Pancreas (tissue), 10 donors: ENCODE measurements around the gene GLYATL1. TPM values are rescaled to one million over a fixed set of nuclear protein-coding genes. Genes with fewer than 3 reads are reported as not detected.

ENCODE experiments used
- ATAC-seq, 4 donors: fragments of 200-7000 bp; cut with Tn5 transposase; one replicate each; pipeline versions ENCODE4 v1.8.0 to v1.9.1; 2020; ENCODE audit warnings: mild to moderate bottlenecking in 4 of 4, moderate library complexity in 4 of 4
- DNase-seq, 6 donors: peaks; one replicate each; pipeline ENCODE4 v3.0.0-alpha.2; 2020
- FAIRE-seq: peaks from 2 replicates; lab custom pipeline; 2012; peaks lifted over from hg19 to GRCh38; lab: Jason Lieb, UNC
- H3K27ac ChIP-seq, 4 donors: fragments of 200-600 bp; sonication (generic); 1 replicate in 3 of 4; 2 replicates in 1 of 4; pipeline versions ENCODE4 v1.5.0 to v1.8.0; 2020
- H3K27me3 ChIP-seq, 4 donors: fragments of 200-600 bp; one replicate each; pipeline ENCODE4 v1.8.0; 2021
- H3K36me3 ChIP-seq, 3 donors: fragments of 200-600 bp; sonication (generic) in 1 of 3; one replicate each; pipeline versions ENCODE4 v1.5.0 to v1.8.0; 2020 to 2021
- H3K4me1 ChIP-seq, 3 donors: fragments of 200-600 bp; one replicate each; pipeline ENCODE4 v1.8.0; 2021
- H3K4me3 ChIP-seq, 4 donors: fragments of 200-600 bp; sonication (generic) in 2 of 4; one replicate each; pipeline versions ENCODE4 v1.5.0 to v1.8.0; 2020 to 2021
- H3K9me3 ChIP-seq, 4 donors: fragments of 200-600 bp; one replicate each; pipeline ENCODE4 v1.8.0; 2021
- WGBS, 2 donors: extraction: QIAGEN DNeasy Blood & Tissue Kit; methylation state at CpG; one replicate each; pipeline ENCODE4 v1.1.7; 2013; 5-methylcytosine and 5-hydroxymethylcytosine counted together
- intact Hi-C, 3 donors: fragments of 100-400 bp; cut with DNase I; formaldehyde crosslinking; loops; one replicate each; pipeline versions ENCODE4 v1.11.1 to v1.14.2; 2022
- polyA plus RNA-seq, 2 donors: library from polyadenylated mRNA; stranded (reverse); fragments of 200-250 nt; gene quantifications; one replicate each; pipeline ENCODE4 v1.2.3, GENCODE V29; 2013
- total RNA-seq, 6 donors: library from RNA; stranded (reverse); fragmentation: NEBNext Ultra II Directional in 4 of 6; extraction: Animal tissue kit (Norgen Biotek cat#: 25700) in 4 of 6; gene quantifications; one replicate each; pipeline versions ENCODE4 v1.2.1 to v1.2.4, GENCODE V29; 2021 to 2023
- TF ChIP-seq, protein P1 (sequence below), 4 donors: fragments of 200-600 bp; sonication (generic) in 3 of 4; IDR thresholded peaks; one replicate each; pipeline versions ENCODE4 v1.5.0 to v1.8.0; 2021; ENCODE audit warnings: antibody characterized with exemption in 4 of 4
- donor health status: healthy with polysubstance abuse.
- donor health status: DM: no; HTN: no; CAD: no; lungs with moderate emphysema.
- donor health status: DM: no; HTN: no; CAD: no.
- donor health status: control.
- donor health status: control.
- donor health status: Bipolar disorder and iron deficiency.
- donor health status: DM: yes; HTN: yes; CAD: no.
- donor health status: DM: no; HTN: no; CAD: no.
- donor health status: DM: no; HTN: no; CAD: no.
- donor health status: DM: yes; HTN: yes; CAD: no.

The GLYATL1 gene
- total and polyA plus RNA-seq, 8 donors: 0.19 to 2.7 (median 0.47) TPM

DNA sequence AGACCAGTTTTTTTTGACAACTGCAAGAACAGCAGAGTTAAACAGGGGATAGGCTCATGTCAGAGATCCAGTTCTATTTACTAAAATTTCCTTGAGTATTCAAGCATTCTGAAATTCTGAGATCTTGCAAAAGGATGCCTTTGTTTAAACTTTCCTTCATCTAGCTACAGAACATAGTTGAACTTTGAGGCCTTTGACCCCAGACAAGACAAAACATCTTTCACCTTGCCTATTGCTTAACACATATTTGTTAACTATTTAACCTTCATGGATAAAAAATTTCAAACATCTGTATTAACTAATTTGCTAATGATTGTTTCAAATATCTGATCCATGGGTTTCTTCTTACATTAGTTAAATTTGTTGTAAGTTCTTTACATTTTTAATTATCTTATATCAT is 38.2 kb downstream of the GLYATL1 start:
- Histone ChIP-seq H3K36me3 (no peaks in the 10 kb centered on the region), H3K9me3 (no peaks in the 10 kb centered on the region), H3K4me3 (no peak overlapping the region), H3K4me1 (no peaks in the 10 kb centered on the region), H3K27ac (no peak overlapping the region), H3K27me3 (no peaks in the 10 kb centered on the region)
- intact Hi-C loops: no loop called here
- TF ChIP-seq, protein P1, sequence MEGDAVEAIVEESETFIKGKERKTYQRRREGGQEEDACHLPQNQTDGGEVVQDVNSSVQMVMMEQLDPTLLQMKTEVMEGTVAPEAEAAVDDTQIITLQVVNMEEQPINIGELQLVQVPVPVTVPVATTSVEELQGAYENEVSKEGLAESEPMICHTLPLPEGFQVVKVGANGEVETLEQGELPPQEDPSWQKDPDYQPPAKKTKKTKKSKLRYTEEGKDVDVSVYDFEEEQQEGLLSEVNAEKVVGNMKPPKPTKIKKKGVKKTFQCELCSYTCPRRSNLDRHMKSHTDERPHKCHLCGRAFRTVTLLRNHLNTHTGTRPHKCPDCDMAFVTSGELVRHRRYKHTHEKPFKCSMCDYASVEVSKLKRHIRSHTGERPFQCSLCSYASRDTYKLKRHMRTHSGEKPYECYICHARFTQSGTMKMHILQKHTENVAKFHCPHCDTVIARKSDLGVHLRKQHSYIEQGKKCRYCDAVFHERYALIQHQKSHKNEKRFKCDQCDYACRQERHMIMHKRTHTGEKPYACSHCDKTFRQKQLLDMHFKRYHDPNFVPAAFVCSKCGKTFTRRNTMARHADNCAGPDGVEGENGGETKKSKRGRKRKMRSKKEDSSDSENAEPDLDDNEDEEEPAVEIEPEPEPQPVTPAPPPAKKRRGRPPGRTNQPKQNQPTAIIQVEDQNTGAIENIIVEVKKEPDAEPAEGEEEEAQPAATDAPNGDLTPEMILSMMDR (IDR thresholded peaks at IDR 0.05): no peak
- FAIRE-seq (no peak), DNase-seq (no peak), ATAC-seq (no peak)

DNA sequence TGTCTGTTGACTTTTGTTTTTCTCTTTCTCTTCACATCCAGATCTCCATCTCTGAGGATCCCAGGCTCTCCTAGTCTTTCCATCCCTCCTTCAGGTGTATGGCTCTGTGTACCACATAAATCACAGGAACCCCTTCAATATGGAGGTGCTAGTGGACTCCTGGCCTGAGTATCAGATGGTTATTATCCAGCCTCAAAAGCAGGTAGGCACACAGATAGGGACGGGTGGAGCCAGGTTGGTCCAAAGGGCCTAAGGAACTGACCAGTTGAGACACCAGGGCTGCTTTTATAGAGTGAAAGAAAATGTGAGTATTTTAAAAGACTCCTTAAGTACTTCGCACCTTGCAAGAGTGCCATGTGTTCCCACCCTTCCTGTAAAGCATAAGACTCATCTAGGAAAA is 39.9 kb downstream of the GLYATL1 start:
- ATAC-seq: no peak
- H3K9me3 ChIP-seq: no peaks in the 10 kb centered on the region
- no peaks in the 10 kb centered on the region for H3K4me1 ChIP-seq
- 72 to 82% methylated on average over 2 of the region's 2 CpGs for WGBS, 2 donors
- intact Hi-C loops: no loop called here
- H3K4me3 ChIP-seq: no peak overlapping the region
- H3K27ac ChIP-seq: no peak overlapping the region
- no peaks in the 10 kb centered on the region for H3K27me3 ChIP-seq
- no peaks in the 10 kb centered on the region for H3K36me3 ChIP-seq
- TF ChIP-seq, protein P1 (IDR thresholded peaks at IDR 0.05): no peak
- DNase-seq: no peak
- no peak for FAIRE-seq

DNA sequence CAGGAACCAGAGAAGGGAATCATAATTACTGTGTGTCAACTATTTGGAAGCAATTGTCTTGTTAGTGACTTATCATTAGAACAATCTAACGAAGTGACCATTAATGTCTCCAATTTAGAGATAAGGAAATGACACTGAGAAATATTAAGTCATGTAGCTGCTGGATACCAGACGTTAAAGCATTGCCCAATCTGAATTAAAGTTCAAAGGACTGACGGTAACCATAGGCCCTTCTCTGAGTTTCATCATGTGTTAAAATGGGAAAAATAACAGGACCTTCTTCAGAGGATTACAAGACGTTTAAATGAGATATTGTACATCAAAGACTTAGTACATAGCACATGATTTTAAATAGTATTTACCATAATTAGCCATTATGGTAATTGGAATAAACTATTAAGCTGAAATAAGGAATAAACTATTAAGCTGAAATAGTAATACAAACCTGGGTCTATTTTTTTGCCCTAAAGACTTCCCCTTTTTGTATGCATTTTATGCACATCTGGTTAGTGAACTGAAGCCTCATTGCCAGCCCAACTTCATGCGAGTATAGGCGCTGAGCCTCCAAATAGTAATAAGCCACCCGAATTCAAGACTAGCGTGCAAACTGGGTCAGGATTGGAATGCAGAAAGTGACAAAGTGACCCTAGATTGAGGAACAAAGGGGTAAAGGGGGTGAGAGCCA is 41.0 kb downstream of the GLYATL1 start:
- WGBS, 2 donors: 61 to 62% methylated on average over 8 of the region's 8 CpGs
- intact Hi-C loops: no loop called here
- no peak overlapping the region for H3K27ac ChIP-seq
- ATAC-seq: no peak
- no peaks in the 10 kb centered on the region for H3K27me3 ChIP-seq
- TF ChIP-seq, protein P1 (IDR thresholded peaks at IDR 0.05): no peak
- no peak overlapping the region for H3K4me3 ChIP-seq
- no peak for DNase-seq
- H3K9me3 ChIP-seq: no peaks in the 10 kb centered on the region
- no peaks in the 10 kb centered on the region for H3K4me1 ChIP-seq
- no peaks in the 10 kb centered on the region for H3K36me3 ChIP-seq
- no peak for FAIRE-seq

DNA sequence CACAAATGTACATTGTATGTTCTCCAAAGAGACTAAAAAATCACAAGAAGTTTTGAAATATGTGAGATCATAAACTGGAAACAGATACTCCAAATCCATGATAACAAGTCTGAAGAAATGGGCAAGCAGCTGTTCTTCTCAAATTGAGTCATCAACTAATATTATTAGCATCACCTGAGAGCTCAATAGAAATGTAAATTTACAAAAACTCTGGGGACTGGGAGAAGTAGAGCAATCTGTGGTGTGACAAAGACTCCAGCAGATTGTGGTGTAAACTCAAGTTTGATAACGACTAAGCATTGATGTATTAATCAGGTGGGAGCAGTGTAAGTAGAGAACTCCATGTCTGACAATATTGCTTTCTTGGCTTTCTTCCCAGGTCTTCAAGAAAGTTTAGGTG is 53.2 kb downstream of the GLYATL1 start:
- intact Hi-C loops: no loop called here
- ATAC-seq: no peak
- Histone ChIP-seq H3K36me3 (no peaks in the 10 kb centered on the region), H3K27me3 (no peaks in the 10 kb centered on the region), H3K9me3 (no peaks in the 10 kb centered on the region), H3K27ac (no peak overlapping the region), H3K4me3 (no peak overlapping the region), H3K4me1 (no peaks in the 10 kb centered on the region)
- WGBS, 2 donors: 54 to 55% methylated on average over 1 of the region's 1 CpG
- DNase-seq: no peak
- TF ChIP-seq, protein P1 (IDR thresholded peaks at IDR 0.05): no peak
- no peak for FAIRE-seq

DNA sequence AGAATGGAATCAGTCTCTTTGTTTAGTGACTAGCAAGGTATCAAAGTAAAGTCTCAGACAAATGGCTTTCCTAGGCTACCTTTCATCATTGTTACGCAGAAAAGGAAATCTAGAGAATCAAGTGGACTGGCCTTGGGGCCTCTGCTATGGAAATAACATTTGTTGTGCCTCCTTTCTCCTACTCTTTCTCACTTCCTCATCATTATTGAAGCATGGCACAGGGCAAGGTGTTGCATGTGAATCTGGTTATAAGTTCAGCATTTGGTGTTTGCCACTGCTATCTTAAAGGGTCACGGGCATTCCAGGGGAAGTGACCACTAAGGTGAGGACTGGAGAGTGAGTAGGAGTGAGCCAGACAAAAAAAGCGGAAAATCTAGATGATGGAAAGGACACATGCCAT is 54.9 kb downstream of the GLYATL1 start:
- Histone ChIP-seq H3K27ac (no peak overlapping the region), H3K36me3 (no peaks in the 10 kb centered on the region), H3K4me3 (no peak overlapping the region), H3K27me3 (no peaks in the 10 kb centered on the region), H3K4me1 (peaks cover 0 to 8% (median 3%) of the 10 kb centered on the region in 3 donors), H3K9me3 (no peaks in the 10 kb centered on the region)
- FAIRE-seq (no peak), ATAC-seq (no peak), DNase-seq (no peak)
- TF ChIP-seq, protein P1 (IDR thresholded peaks at IDR 0.05): no peak
- WGBS, 2 donors: 85 to 86% methylated on average over 3 of the region's 3 CpGs
- intact Hi-C loops: no loop called here
